ENCODE results near the gene ATG101.

The ATG101 gene, protein sequence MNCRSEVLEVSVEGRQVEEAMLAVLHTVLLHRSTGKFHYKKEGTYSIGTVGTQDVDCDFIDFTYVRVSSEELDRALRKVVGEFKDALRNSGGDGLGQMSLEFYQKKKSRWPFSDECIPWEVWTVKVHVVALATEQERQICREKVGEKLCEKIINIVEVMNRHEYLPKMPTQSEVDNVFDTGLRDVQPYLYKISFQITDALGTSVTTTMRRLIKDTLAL

DNA sequence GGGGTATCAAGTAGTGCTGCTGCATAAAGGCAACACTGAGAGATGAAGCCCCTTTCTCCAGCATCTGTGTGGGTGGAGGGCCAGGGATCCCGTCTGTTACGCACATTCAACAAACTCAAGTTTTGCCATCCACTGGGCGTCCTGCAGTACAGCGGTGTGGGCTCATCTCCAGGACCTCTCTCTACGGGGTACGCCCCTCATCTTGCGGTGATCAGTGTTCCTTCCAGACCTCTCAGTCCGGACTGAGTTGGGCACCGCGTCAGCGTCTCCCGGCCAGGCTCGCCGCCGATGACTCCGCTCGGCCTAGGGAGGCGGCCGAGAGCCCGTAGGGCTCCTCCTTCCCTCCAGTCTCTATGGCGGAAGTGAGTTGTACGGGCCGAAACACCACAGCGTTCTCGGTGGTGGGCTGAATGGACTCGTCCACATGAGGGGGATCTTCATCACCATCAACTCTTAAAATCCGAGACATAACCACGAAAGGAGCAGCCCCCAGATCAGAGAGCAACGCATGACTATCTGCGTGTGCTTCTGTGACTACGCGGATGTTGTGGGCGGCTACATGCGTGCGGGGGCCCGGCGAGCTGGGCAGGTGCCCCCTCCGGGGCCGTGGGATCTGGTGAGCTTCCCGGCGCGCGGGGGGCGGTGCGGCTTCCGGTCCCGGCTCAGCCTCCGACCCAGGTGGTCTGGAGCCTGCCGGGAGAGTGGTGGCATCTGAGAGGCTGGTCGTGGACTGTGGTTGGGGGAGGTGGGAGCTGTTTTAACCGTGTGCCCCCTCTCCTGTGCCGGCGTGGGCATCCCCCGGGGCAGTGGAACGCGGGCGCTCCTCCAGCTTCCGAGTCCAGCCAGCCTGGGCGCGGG lies at the start of gene ATG101:
Gene ATG101 (plus strand): TSS at position 652 of the 858 bp plus-strand sequence. CDS start 3,673 bp downstream, outside the sequence.
- DNase-seq: peak; percentile 90

DNA sequence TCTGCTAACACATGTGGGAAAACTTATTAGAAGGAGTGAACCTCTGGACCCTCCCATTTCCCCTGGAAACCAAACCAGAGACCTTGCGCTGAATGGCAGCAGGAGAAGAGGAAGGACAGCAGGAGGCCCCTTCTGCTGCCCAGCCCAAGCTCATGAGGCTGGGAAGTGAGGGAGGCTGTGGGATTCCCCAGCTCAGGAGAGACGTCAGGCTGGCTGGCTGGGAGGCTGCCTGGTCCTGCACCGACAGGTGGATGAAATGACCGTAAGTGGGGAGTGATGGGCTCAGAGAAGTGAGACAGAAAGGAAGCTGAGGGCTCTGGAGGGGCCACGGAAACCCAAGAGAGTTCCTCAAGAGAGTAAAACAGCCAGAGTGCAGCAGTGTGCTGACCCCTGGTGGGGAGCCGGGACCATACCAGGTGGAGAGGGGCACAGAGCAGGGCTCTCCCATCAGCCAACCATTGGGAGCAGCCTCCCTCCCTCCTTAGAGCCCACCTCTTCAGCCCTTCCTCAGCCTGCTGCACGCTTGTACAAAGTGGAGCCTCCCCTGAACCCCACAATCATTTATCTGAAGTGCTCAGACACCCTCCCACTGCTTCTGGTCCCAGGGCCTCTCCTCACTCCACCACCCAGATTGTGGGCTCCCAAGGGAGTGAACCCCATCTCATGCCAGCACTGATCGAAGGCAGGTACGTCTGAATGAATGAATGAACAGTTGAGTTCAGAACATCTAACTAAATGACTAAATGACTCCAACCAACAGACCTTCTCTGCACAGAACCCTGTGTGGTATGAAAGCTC lies 49.0 kb upstream of the ATG101 start:
- peak; percentile 75 for DNase-seq

DNA sequence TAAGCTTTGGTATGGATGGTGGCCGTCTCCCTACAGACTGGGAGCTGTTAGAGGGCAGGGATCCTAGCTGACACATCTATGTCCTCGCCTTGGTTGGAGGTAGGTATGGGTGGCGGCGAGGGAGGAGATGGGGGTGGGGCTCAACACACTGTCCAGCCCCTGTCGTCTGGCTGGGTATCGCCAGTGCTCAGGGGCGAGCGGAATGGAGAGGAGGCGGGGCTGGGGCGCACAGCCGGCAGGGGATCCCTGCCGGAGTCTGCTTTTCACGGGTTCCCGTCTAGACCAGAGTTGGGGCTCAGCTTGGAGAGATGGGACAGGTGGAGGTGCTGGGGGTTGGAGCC lies 47.0 kb upstream of the ATG101 start:
- DNase-seq: no peak

DNA sequence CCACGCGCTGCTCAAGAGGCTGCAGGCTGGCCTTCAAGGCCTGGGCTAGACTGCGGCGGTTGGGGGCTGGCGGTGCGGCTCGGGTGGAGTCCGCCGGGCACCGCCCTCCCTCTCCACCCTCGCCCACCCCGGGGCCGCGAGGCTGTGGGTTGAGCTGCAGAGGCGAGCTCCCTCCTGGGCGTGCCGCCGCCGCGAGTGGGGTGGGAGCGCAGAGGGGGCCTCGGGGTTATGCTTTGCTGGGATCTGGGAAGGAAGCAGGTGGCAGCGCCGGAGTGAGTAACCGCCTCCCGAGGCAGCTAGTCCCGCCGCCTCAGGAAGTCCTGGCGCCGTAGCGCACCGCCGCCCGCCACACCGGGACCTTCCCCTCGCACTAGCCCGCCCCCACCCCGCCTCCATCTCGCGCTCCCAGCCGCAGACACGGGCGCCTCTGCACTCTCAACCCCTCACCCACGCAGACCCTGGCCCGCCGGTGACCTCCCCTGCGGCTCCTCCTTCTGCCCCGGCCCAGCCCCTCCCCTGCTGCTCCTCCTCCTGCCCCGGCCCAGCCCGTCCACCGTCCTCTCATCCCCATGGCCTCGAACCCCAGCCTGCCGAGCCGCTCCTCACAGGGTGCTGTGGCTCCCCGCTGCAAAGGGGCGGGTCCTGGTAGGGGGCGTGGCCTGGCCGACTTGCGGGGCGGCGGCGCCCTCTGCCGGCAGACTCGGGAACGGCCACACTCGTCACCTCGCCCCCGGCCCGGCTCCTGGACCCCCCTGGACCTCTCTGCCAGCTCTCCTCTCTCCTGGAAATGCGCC lies 46.4 kb upstream of the ATG101 start:
- peak; percentile 88 for DNase-seq

DNA sequence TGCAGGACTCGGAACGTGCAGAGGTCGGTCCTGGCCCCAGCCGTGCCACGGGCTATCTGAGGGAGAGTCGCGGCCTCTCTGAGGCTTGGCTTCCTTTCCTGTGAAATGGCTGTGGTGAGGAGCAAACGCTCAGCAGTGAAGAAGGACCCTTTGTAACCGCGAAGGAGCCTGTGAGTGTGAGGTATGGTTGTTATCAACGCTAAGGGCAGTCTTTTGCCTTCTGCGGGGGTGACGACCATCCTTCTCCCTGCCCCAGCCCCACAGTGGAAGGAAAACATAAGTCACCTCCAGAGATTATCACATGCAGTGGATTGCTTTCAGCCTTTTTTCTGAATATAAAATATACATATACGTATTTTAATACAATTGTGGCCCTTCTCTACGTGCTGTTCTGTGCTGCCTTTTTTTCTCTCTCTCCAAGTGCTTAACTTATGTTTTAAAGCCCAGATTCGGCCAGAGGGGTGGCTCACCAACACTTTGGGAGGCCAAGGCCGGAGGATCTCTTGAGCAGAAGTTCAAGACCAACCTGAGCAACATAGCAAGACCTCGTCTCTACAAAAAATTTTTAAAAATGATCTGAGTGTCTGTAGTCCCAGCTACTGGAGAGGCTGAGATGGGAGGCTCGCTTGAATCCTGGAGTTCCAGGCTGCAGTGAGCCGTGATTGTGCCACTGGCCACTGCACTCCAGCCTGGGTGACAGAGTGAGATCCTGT lies 45.6 kb upstream of the ATG101 start:
- no peak for DNase-seq

DNA sequence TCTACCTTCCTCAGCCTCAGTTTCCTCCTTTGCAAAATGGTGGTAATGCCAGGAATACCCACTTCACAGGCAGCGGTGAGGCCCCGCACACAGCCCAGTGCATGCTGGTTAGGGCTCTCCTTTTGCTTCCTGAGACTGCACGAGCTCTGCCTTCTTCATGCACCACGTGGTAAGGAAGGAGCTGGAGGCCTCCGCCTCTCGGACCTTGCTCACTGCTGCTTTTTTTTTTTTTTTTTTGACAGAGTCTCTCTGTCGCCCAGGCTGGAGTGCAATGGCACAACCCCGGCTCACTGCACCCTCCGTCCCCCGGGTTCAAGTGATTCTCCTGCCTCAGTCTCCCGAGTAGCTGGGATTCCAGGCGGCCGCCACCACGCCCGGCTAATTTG lies 44.9 kb upstream of the ATG101 start:
- peak; percentile 65 for DNase-seq

DNA sequence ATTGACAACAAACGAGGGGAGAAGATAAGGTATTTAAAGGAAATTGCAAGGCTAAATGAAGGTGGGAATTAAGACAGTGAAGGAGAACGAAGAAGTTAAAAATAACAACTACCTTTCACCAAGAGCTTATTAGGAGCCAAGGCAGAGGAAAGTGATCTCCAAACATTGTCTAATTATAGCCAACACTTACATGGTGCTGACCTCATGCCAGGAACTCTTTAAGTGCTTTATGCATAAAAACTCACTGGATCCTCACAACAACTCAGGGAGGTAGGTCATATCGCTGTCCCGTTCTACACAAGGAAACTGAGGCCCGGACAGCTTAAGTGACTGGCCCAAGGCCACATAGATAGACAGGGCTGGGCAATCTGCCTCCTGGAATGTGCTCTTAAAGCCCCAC lies 43.5 kb upstream of the ATG101 start:
- no peak for DNase-seq

DNA sequence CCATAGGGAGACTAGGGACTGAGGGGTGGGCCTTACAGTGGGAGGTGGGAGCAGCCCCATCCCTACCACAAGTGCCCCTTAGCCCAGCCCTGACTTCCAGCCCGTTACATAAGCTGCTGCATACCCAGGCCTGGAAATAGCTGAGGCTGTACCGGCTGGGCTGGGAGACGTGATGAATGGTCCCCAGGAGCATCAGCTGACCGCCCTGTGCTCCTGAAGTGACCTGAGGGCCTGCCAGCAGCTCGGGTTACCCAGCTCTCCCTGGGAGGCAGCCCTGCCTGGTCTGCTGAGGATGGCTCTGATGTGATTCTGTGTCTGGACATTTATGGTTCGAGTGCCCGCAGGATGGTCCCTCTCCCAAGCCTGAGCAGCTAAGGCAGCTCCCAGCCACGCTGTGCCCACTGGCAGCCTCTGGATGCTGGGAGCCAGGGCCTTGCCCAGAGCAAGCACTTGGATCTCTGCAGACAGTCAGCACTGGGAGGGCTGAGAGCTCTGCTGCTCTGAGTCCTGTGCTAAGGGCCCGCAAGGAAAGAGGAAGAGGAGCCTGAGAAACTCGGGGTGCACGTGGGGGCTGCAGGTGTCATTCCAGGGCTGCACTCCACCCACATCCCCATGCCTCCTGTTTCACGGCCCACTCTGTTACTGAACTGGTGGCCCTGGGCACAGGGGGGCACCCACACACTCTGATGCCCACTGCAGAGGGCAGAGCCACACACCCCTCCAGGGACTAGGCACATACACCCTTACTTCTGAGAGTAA lies 42.5 kb upstream of the ATG101 start:
- DNase-seq: no peak

DNA sequence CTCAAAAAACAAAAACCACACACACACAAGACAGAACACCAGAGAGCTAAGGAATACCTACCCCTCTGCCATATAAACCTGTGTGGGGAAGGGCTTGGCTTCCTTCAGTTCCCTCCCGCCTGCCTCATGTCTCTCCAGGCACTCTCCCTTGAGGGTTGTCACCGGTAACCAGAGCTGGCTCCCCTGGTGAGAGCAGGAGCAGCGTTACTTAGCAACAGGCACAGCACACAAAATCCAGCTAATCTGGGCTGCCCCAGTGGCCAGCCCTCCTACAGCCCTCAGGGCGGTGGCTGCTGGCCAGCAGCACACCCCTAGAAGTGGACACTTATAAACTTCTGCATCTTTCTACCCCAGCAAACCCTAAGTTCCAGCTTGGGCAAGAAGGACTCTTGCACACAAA lies 40.1 kb upstream of the ATG101 start:
- no peak for DNase-seq

DNA sequence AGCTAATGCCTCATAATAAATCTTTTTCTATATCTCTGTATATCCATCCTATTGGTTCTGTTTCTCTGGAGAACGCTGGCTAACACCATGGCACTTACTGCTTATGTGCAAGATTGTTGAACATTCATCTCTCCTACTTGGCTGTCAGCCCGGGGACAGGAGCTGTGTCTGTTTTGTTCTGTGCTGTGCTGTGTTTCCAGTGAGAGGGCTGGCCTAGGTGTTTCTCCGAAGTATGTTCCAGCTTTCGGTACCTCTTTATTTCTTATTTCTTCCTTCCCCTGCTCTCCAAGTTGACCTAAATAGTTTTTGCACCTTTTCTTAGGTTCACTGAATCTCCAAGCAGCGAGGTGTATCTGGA lies 37.4 kb upstream of the ATG101 start:
- DNase-seq: no peak

DNA sequence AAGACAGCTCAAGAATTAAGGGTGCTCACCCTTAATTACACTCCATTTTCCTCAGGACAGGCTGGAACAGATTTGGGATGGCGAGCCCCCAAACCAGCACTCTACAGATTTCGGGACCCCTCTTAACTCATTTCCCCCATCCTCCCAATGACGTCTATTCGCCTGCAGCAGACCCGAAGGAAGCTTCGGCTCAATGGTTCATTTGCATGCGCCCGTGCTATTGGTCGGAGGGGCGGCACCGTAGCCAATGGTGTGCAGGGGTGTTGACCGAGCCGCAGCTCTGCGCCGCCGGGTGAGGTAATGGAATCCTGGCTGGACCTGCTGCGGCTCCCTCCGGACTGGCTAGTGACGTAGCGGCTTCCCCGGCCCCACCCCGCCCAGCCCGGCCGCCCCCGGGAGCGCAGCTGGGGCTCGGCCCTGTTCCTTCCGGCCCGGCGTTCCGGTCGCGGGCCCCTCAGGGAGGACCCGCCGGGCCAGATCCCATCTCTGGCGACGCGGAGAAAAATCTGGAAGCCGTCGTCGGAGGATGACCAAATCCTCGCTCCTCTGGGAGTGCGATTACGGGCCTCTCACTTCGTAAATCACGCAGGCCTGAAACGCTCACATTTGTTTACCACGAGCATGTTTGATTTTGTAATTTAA lies 36.9 kb upstream of the ATG101 start:
- DNase-seq: peak; percentile 95

DNA sequence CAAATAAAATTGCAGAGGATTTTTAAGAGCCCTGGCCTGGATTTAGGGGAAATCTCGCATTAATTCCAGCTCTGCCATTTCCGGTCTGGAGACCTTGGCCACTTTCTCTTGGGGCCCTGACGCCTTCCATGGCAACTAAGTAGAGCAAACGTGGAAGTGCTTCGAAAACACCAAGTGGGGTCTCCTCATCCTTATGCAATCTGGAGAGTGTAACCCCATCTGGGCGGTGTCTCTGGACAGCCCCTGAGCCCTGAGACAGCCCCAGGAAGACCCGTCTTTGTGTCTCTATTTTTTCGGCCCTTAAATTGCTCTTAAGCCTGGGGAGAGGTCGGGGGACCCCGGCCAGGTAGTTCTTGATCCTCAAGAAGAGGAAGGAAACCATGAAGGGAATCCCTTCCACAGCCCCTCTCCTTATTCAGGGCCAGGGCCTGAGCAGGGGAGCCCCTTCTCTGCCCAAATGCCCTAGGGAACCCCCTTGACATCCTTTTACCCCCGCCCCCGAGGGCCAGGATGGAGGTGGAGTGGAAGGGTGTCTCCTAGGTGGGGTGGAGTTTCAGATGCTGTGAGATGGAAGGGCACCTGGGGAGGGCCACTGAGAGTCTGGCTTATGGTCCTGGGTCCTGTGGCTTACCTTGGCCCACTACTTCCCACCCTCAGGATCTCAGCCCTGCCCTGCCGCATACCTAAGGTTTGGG lies 36.2 kb upstream of the ATG101 start:
- no peak for DNase-seq

DNA sequence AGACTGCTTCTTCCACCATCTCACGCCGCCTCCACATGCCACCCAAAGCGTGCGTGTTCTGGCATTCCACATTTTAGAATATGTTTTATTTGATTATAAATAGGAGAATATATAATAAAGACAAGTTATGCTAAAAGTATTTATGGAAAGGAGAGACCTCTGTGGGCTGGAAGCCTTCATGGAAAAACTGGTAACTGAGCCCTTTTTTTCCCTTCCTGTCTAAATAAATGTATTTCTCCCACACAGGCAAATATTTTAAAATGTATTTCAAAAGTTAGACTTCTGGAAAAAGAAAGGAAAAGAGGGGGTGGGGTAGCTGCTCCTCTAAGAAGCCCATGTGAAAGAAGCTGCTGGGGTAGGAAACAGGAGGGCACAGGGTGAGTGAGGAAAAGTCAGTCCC lies 34.6 kb upstream of the ATG101 start:
- DNase-seq: no peak

DNA sequence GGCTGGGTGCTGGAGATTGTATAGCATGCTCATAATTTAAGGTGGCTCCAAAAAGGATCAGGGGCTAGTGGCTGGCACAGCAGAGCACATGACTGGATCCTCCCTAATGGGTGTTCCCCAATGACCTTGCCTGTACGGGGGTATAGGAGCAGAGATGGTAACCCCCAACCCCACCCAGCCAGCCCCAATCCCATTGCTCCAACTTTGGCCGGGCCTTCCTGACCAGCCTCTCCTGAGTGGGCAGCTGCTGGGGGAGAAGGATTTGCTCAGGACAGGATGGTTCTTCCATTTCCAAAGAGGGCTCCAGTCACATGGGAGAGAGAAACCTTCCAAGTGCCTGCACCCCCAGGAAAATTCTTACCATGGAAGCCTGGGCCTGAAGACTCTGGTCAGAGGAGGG lies 33.9 kb upstream of the ATG101 start:
- no peak for DNase-seq

DNA sequence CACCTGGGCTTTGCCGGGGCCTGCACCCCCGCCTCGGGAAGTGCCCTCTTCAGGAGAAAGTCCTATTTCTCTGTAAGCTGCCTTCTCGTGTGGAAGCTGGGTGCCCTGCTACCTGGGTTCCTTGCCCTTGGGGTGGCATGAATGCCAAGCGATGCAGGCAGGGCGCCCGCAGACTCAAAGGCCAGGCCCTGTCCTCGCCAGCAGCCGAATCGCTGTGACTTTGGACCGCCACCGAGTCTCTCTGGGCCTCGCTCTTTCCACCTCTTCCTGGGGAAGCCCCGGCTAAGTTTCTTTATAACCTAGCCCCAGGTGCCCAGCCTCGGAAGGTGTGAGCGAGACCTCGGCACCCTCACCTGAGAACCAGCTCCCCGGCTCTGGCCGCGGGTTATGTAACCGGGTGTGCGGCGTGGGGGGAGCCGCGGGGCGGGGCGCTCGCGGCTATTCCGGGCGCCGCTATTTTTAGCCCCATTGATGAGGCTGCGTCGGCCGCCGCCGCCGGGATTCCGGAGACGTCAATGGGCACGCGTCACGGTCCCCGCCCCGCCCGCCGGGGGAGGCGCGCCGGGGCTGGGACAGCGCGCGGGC lies 33.1 kb upstream of the ATG101 start:
- DNase-seq: peak; percentile 94

DNA sequence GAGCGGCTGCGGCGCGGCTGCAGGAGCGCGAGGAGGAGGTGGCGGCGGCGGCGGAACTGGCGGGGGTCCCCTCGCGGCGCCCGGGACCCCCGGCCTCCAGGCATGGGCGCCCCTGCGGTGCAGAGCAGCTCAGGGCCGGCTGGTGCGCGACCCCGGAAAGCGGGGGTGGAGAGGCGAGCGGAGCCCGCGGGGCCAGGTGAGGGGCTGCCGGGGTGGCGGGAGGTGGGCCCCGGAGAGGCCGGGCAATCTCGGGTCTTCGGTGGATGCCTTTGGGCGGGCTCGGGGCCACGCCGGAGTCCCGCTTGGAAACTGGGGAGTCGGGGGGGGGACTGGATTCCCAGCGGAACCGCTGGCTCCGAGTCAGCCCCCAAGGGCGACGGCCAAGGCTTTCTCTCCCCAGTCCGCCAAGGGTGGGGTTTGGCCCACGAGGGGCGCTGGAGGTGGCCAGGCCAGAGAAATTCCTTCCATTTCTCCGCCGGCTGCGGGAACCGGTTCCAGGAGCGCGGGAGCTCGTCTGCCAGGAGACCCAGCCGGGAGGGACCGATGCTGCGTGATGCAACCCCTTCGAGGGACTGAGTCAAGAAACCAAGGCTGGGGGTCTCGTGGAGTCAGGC lies 32.4 kb upstream of the ATG101 start:
- DNase-seq: no peak

DNA sequence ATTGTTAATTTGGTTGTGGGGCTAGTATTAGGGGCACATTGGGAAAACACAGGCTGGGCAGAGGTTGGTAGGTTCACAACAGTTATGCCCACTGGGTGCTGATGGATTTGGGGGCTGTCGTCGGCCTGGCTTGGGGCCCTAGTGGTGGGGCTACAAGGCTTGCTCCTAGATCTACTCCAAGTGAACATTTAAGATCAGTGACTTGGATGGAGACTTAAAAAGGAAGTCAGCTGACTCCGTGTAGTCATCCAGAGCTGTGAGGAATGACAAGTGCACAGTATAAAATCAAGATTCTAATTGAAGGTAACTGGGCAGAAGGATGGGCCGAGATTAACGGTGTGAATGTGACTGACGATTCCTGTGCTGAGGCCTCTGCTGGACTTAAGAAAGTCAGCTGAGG lies 31.3 kb upstream of the ATG101 start:
- no peak for DNase-seq

DNA sequence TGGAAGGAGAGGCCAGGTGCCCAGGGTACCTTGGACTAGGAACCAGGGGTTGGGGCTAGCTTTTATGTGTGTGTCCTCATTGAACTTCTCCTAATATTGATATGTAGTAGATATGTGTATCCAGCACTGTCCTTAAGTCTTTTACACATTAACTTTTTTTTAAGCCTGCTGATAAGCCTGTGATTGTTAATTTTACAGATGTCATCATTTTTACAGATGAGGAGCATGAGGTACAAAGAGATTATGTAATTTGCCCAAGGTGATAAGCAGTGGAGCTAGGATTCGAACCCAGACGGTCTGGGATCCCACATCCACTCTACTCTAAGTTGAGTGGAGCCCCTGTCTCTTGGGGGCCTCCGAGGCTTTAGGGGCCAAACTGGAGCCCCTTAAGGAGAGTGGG lies 28.7 kb upstream of the ATG101 start:
- no peak for DNase-seq

DNA sequence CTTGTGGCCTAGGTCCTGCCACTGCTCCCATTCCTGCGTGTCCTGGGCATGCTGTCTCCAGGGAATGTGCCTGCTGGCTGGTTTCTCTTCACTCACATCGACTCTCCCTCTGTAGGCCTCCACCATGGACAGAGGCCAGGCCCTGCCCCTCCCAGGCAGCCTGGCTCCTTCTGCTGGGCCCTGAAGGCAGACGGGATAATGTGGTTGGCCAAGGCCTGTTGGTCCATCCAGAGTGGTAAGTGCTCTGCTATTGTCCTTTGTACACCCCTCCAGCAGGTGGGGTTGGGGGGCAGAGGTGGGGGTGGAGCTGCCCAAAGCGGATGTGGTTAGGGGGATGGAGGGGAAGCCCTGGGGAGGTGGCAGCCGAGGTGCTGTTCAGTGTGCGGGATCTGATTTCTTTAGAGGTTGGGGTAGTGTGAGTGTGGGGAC lies 28.1 kb upstream of the ATG101 start:
- DNase-seq: peak; percentile 82
